HG03442 (cell line): ENCODE measurements around the gene TLE5.
"Not testable (repeated sequence)": the region's sequence is repeated elsewhere in the genome, so short reads cannot be mapped to it uniquely, and the experiment has no call there.

Source experiments
- ATAC-seq: cut with Tn5 transposase; IDR thresholded peaks from one replicate; pipeline ENCODE4 v1.9.1; 2021; ENCODE audit warnings: mild to moderate bottlenecking, moderate library complexity; ENCODE audit not compliant: unreplicated experiment

Gene TLE5

DNA sequence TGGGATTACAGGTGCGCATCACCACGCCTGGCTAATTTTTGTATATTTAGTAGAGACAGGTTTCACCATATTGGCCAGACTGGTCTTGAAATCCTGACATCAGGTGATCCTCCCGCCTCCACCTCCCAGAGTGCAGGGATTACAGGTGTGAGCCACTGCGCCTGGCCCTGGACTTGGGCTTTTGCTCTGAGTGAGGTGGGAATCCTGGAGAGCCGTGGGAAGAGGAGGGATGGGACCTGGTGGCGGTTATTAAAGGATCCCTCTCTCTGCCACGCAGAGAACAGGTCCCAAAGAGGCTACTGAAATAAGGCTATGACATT is 1.7 kb upstream of the TLE5 start:
- ATAC-seq: no peak

DNA sequence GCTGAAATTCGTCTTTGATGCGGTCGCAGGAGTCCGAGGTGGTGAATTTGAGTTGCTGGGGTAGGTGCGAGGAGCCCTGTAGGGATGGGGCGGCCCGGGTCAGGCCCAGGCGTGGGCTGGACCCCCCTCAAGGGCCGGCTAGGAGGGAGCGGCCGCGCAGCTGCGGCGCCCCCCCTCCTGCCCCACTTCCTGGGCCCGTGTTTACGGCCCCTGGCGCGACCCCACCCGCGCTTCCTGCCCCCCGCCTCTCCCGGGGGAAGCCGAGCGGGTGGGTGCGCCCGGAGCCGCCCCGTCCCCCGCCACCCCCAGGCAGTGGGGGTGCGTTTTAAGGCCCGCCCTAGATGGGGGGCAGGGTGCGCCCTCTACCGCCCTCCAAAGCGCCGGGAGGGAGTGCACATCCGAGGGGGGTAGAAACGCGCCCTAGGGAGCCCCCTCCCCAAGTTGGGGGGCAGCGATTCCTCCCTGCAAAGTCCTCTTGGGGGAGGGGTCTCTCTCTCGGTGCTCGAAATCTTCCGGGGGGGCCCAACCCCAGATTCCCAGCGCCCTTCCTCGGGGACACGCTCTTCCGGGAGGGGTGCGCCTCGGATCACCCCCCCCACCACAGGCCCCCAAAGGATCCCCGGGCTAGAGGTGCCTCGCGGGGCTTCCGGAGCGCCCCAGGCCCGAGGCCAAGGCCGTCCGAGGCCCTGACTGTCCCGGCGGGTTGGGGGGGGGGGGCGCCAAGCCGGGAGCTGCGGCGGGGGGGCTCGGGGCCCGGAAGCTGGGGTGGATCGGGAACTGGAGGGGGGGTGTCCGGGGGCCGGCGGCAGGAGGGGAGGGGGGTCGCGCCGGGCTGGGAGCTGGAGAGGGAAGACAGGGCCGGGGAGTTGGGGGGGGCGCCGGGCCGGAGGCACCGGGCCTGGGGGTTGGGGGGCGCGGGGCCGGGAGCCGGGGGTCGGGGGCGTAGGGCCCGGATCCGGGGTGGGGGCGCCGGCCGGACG is 823 bp downstream of the TLE5 start:
- ATAC-seq: no peak

- no peak for ATAC-seq
These were observed 1.5 kb downstream of the TLE5 start for GRCh38 chr19:3060857-3061181.

GRCh38 chr19:3059653-3060052 is 2.6 kb downstream of the TLE5 start:
- ATAC-seq: no peak

GRCh38 chr19:3058821-3059314 is 3.4 kb downstream of the TLE5 start:
- no peak for ATAC-seq

DNA sequence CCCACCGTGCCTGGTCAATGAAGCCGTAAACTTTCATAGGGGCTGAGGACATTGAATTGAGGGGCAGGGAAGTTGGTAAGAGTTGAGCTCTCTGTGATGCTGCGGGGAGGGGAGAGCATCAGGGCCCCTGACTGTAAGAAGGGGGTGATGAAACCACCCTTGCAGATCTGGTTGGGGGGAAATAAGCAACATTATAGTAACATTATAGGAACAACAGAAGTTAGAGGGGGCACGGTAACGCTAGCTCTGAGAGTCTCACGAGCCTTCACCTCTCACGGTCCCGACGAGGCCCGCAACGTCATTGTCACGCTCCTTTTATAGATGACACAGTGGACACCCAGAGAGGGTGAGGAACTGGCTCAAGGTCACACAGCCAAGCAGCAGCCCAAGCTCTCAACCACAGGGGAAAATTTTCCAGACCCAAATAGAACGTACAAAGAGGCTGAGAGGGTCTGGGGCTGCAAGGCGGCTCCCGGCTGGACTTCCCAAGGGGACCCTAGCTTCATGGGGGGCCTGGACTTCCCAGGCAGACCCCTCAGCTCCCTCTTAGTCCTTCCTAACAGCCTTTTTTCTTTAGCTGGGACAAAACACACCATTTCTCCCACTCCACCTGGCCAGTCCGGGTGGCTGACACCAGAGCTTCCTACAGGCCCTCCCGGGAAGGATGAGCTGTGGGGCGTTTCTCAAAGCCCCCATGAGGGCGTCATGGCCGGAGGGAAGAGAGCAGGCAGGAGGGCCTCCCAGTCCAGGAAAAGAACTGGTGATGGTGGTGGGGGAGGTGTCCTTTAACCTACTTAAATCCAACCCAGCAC is 4.1 kb downstream of the TLE5 start:
- ATAC-seq: no peak

DNA sequence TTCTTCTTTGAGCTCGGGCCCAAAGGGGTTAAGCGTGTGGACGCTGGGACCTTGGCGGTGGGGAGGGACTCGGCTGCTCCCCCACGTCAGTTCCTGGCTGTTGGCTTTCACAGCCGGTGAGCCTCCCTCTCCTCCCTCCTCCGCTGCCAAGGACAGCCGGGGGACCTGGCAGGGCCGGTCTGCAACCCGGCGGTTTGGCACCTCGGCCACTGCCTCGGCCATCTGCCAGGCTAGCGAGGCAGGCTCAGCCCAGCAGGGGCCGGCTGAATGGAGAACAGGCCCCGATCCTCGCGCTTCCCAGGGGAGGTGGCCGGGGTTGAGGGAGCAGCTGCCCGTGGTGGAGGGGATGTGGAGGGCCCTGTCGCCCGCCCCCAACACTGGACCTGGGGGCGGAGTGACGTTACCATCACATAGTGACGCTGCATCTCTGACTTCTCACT is 5.0 kb downstream of the TLE5 start:
- ATAC-seq: no peak

- ATAC-seq: no peak
These were observed 5.7 kb downstream of the TLE5 start for GRCh38 chr19:3056417-3057088.

- ATAC-seq: no peak
These were observed 6.4 kb downstream of the TLE5 start for GRCh38 chr19:3055741-3056416.

DNA sequence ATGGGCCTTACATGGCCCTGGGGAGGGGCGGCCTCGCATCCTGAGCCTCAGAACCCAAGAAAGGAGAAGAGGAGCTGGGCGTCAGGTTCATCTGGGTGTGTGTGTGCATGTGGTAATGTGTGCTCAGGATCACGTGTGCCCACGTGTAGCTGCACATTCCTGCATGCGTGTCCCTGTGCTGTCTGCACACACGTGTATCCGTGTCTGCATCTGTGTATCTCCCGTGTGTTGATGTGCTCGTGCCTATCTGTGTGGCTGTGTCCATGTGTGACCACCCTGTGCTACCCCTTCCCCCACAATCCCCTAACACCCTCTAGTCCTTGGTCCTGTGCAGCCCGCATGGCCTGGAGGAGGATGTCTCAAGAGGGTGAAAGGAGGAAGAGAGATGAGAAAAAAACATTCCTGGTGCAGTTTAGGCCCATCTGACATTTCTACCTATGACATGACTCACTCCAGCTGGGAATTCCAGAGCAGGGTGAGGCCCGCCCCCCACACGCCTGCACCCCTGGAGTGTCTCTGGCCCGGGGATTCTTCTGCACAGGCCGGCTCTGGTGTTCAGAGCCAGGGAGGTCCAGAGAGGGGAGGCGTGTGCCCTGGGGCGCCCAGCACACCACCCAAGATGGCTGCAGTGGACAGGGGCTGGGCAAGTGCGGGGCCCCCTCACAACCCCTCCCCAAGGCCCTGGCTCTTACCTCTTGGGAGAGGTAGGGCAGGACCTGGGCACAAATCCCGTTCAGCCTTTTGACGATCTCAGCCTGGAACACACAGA is 7.1 kb downstream of the TLE5 start:
- no peak for ATAC-seq

DNA sequence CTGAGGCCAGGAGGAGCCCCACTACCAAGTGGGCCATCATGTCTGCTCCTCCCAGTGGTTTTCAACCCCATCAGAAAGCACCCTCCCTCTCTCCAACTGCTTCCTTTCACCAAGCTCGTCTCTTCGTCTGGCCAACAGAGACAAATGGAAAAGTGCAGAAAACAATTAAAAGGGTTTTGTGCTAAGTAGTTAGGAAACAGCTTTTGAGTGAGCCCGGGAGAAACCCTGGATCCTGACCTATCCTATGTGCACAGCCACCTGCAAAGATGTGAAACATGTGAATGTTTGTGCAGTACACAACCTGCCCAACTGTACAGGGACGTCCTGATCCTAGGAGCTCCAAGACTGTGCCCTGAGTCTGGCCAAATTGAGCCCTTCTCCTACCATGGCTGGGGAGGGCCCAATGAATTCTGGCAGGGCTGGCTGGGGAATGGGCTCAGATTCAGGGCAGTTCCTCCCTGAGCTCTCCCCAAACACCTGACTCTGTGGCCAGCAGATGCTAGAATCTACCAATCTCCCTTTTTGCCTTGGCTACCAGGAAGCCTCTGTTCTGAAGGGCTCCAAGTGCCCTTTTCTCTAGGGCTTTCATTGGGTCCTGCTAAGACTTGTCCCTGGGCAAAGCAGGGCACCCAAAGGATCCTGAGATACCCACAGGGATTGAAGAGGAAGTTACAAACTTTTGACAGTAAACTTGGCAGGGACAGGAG is 7.9 kb downstream of the TLE5 start:
- ATAC-seq: no peak

- no peak for ATAC-seq
These were observed 8.5 kb downstream of the TLE5 start for GRCh38 chr19:3053780-3054179.

GRCh38 chr19:3053218-3053621 is 9.1 kb downstream of the TLE5 start:
- no peak for ATAC-seq

DNA sequence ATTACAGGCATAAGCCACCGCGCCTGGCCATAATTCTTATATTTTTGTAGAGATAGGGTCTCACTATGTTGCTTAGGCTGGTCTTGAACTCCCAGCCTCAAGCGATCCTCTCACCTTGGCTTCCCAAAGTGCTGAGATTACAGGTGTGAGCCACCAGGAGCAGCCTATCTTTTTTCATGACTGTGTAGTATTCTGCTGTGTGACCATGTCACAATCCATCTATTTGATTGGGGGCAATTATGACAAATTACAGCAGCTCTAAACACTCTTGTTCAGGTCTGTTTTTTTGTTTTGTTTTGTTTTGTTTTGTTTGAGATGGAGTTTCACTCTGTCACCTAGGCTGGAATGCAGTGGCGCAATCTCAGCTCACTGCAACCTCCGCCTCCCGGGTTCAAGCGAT is 12.3 kb downstream of the TLE5 start:
- not testable (repeated sequence) for ATAC-seq

DNA sequence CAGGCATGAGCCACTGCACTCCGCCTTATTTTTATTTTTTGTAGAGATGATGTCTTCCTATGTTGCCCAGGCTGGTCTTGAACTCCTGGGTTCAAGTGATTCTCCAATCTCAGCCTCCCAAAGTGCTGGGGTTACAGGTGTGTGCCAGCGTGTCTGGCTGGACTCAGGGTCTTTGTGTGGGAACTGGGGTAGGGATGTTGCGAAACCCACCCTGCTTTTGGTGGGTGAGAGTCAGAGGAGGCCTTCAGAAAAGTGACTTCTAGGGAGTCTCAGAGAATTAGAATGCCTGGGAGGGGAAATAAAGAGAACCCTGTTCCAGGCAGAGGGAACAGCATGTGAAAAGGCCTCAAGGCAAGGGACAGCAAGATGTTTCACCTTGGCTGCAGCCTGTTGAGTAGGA is 13.2 kb downstream of the TLE5 start:
- no peak for ATAC-seq

DNA sequence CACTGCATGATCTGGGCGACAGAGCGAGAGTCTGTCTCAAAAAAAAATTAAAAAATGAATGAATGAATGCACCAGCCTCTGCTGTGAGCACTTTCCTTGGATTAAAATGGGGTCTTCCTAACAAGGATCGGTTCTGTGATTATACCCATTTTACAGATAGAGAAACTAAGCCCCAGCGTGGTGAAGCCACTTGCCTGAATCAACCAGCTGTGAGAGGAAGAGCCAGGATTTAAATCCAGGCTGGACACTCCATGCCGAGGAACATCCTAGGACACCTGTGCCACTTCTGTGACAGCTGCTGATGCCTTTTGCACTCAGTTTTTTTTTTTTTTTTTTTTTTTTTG is 14.1 kb downstream of the TLE5 start:
- no peak for ATAC-seq

- ATAC-seq: no peak
These were observed 14.7 kb downstream of the TLE5 start for GRCh38 chr19:3047496-3048189.

DNA sequence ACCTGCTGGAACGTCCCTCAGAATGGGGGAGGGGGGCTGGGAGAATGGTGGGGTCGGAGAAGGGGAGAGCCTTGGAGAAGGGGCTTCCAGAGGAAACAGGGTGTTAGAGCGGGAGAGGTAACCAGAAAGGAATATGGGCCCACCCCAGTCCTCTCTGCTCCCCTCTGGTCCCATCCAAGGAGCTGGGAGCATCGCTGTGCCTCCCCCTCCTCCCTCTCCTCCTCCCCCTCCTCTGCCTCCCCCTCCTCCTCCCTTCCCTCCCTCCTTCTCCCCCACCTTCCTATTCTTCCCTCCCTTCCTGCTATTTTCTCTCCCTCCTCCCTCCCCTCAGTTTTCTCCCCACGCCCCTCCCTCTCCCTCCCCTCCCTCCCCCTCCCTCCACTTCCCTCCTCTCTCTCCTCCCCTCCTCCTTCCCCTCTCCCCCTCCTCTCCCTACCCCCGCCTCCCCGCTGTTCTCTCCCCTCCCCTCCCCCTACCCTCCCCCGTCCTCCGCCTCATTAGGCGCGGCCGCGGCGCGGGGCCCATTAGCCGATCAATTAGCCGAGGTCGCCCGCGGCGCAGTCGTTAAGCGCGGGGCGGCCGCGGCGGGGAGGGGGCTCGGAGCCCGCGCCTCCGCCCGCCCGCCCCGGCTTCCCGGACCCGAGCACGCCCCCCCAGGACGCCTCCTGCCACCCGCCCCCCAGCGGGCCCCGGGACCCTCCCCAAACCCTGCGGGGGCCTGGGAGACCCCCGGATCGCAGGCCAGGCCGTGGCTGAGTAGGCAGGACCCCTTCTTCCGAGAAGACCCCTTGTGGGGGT is 15.4 kb downstream of the TLE5 start:
- no peak for ATAC-seq
